OCI-LY3 (cell line): ENCODE measurements around the gene CD3G.

ENCODE experiments used
- H2AFZ ChIP-seq: fragments of 200-600, 300-600 bp; shearing (Covaris generic); 2 replicates; pipeline ENCODE4 v1.6.0; 2014; ENCODE audit warnings: antibody characterized with exemption, low read depth, low read length
- H3K27ac ChIP-seq: fragments of 200-600, 300-600 bp; sonication (generic); 2 replicates; pipeline ENCODE4 v1.5.1; 2014; ENCODE audit warnings: mild to moderate bottlenecking, low read length, moderate library complexity, mixed read lengths
- H3K27me3 ChIP-seq: fragments of 200-600, 300-600 bp; sonication (generic); 2 replicates; pipeline ENCODE4 v1.6.1; 2014; ENCODE audit warnings: low read depth, low read length, mixed read lengths
- H3K36me3 ChIP-seq: fragments of 200-600, 300-600 bp; sonication (generic); replicated peaks from 2 replicates; pipeline ENCODE3; 2014; ENCODE audit warnings: low read depth, low read length, mixed read lengths
- H3K4me1 ChIP-seq: fragments of 300-600, 200-600 bp; sonication (generic); 2 replicates; pipeline ENCODE4 v1.6.1; 2014; ENCODE audit warnings: low read length, mixed read lengths
- H3K4me2 ChIP-seq: fragments of 200-600, 300-600 bp; sonication (generic); 2 replicates; pipeline ENCODE4 v1.6.1; 2014; ENCODE audit warnings: low read length, mixed read lengths
- H3K4me3 ChIP-seq: fragments of 300-600, 200-600 bp; sonication (generic); 2 replicates; pipeline ENCODE4 v1.5.1; 2014; ENCODE audit warnings: antibody characterized with exemption, mild to moderate bottlenecking, low read length, moderate library complexity
- H3K79me2 ChIP-seq: fragments of 300-600, 200-600 bp; shearing (Covaris generic); 2 replicates; pipeline ENCODE4 v1.6.1; 2014; ENCODE audit warnings: mild to moderate bottlenecking, low read length, mixed read lengths
- H3K9ac ChIP-seq: fragments of 300-600, 200-600 bp; shearing (Covaris generic); 2 replicates; pipeline ENCODE4 v1.6.0; 2014; ENCODE audit warnings: mild to moderate bottlenecking, low read length, moderate library complexity
- H3K9me3 ChIP-seq: fragments of 200-600, 300-600 bp; shearing (Covaris generic); 2 replicates; pipeline ENCODE4 v1.6.1; 2014; ENCODE audit warnings: low read length, mixed read lengths; ENCODE audit not compliant: insufficient read depth
- H4K20me1 ChIP-seq: fragments of 200-600, 300-600 bp; sonication (generic); 2 replicates; pipeline ENCODE4 v1.6.1; 2016; ENCODE audit warnings: low read length, mixed read lengths; ENCODE audit not compliant: insufficient read depth
- CTCF ChIP-seq: fragments of 200-600, 300-600 bp; sonication (generic); IDR thresholded peaks from 2 replicates; pipeline ENCODE4 v1.5.1; 2014; ENCODE audit warnings: antibody characterized with exemption, low read length, low read depth
- EZH2phosphoT487 ChIP-seq: fragments of 200-600 bp; shearing (Covaris generic); IDR thresholded peaks from 2 replicates; pipeline ENCODE4 v1.6.1; 2018; ENCODE audit warnings: antibody characterized with exemption, mixed run types, low read depth

Gene CD3G

GRCh38 chr11:118383657-118384056 lies 39.5 kb downstream of the CD3G start:
- Histone ChIP-seq H3K27me3 (no peaks in the 10 kb centered on the region), H3K9ac (no peak overlapping the region), H3K4me1 (peaks cover 6% of the 10 kb centered on the region; the same call in 1 of the 2 replicates), H3K9me3 (no peaks in the 10 kb centered on the region), H3K79me2 (no peaks in the 10 kb centered on the region), H3K4me2 (no peak overlapping the region), H4K20me1 (no peaks in the 10 kb centered on the region), H2AFZ (no peak overlapping the region), H3K4me3 (no peak overlapping the region), H3K27ac (no peak overlapping the region), H3K36me3 (peaks cover 64% of the 10 kb centered on the region)
- TF ChIP-seq CTCF: no peak
- TF ChIP-seq EZH2phosphoT487: no peak

- Histone ChIP-seq H2AFZ (no peak overlapping the region), H3K9me3 (no peaks in the 10 kb centered on the region), H3K4me1 (peaks cover 5% of the 10 kb centered on the region), H3K36me3 (peaks cover 17% of the 10 kb centered on the region), H3K27me3 (no peaks in the 10 kb centered on the region), H3K79me2 (peaks cover 5% of the 10 kb centered on the region), H3K4me2 (no peak overlapping the region), H3K9ac (no peak overlapping the region), H4K20me1 (no peaks in the 10 kb centered on the region), H3K4me3 (no peak overlapping the region), H3K27ac (no peak overlapping the region)
- TF ChIP-seq CTCF: no peak
Observed at GRCh38 chr11:118396097-118396501, 52.0 kb downstream of the CD3G start.

GRCh38 chr11:118397448-118397847 lies 53.3 kb downstream of the CD3G start:
- H3K4me1 ChIP-seq: peaks cover 7% of the 10 kb centered on the region
- no peak overlapping the region for H3K9ac ChIP-seq
- H3K9me3 ChIP-seq: no peaks in the 10 kb centered on the region
- H4K20me1 ChIP-seq: no peaks in the 10 kb centered on the region
- peaks cover 16% of the 10 kb centered on the region for H3K79me2 ChIP-seq
- no peak overlapping the region for H2AFZ ChIP-seq
- H3K4me2 ChIP-seq: no peak overlapping the region
- H3K4me3 ChIP-seq: no peak overlapping the region
- TF ChIP-seq CTCF: no peak
- no peak for TF ChIP-seq EZH2phosphoT487
- no peaks in the 10 kb centered on the region for H3K27me3 ChIP-seq
- no peak overlapping the region for H3K27ac ChIP-seq
- peaks cover 11% of the 10 kb centered on the region for H3K36me3 ChIP-seq

- Histone ChIP-seq H3K9ac (no peak overlapping the region), H2AFZ (no peak overlapping the region), H3K36me3 (peaks cover 6% of the 10 kb centered on the region), H3K27me3 (no peaks in the 10 kb centered on the region), H4K20me1 (peaks cover 5% of the 10 kb centered on the region; the same call in 1 of the 2 replicates), H3K9me3 (no peaks in the 10 kb centered on the region), H3K79me2 (peaks cover 32% of the 10 kb centered on the region), H3K4me3 (no peak overlapping the region), H3K27ac (no peak overlapping the region), H3K4me2 (no peak overlapping the region), H3K4me1 (peaks cover 14% of the 10 kb centered on the region)
- TF ChIP-seq CTCF (no peak), EZH2phosphoT487 (no peak)
Observed at GRCh38 chr11:118398791-118399559, 54.8 kb downstream of the CD3G start.
